Measurements from ENCODE around the gene DNAJC13. TPM values are rescaled to one million over a fixed set of nuclear protein-coding genes. Genes with fewer than 3 reads are reported as not detected.
A peak's percentile ranks its signal among the peaks of the same experiment; 100 is the strongest.

DNAJC13 gene
- total and polyA plus RNA-seq, 2 of the 8 experiments (the other 6 are each of a cell fraction or from before 2014, with no cell fraction given) = 7.9 to 28.8 TPM

- no peak overlapping the region for H3K4me2 ChIP-seq (ENCODE audit: insufficient read depth in 1 of 2, low read depth in 2 of 2, low read length in 2 of 2)
- H3K4me1 ChIP-seq (replicated peaks in 1 of 4; ENCODE audit: control insufficient read depth in 3 of 4, insufficient read depth in 4 of 4, low read length in 3 of 4) = no peaks in the 10 kb centered on the region
- no peak overlapping the region for H3K9ac ChIP-seq (replicated peaks in 1 of 4; ENCODE audit: extremely low read depth in 1 of 4, low read depth in 3 of 4, low read length in 3 of 4)
- H4K20me1 ChIP-seq (replicated peaks in 1 of 2; ENCODE audit: control insufficient read depth in 1 of 2, insufficient read depth in 2 of 2, low read length in 2 of 2) = no peaks in the 10 kb centered on the region
- H4K8ac ChIP-seq (ENCODE audit: extremely low read depth, insufficient read depth, low read length) = no peak overlapping the region
- H3K23ac ChIP-seq (ENCODE audit: insufficient read length) = no peak overlapping the region
- H3K18ac ChIP-seq (ENCODE audit: extremely low read depth, low read length) = no peak overlapping the region
- H3K79me2 ChIP-seq (ENCODE audit: control insufficient read depth in 1 of 2, insufficient read depth in 2 of 2, low read length in 2 of 2) = peaks cover 0 to 13% of the 10 kb centered on the region in 2 experiments; a peak in 2 of 4 replicates
- H3K27ac ChIP-seq (ENCODE audit: low read depth, low read length) = no peak overlapping the region
- no peak overlapping the region for H3K4ac ChIP-seq (replicated peaks; ENCODE audit: insufficient read length, low read depth, low read length)
- H2AFZ ChIP-seq (ENCODE audit: low read length) = no peak overlapping the region
- WGBS, 2 experiments (ENCODE audit: extremely low coverage in 1 of 2, insufficient coverage in 1 of 2, insufficient read length in 1 of 2, insufficient replicate concordance in 2 of 2, low coverage in 1 of 2, low lambda C conversion rate in 2 of 2, missing lambda C conversion rate in 1 of 2) = 96% methylated on average over 6 of the region's 6 CpGs; no CpG with 5 or more reads in 1 of the 2 experiments
- FAIRE-seq (peak; percentile 24), DNase-seq (ENCODE audit: low read depth in 1 of 2, low spot score in 2 of 2) (no peak)
- H3K4me3 ChIP-seq (ENCODE audit: extremely low read depth in 1 of 4, insufficient read depth in 2 of 4, low read depth in 3 of 4, low read length in 4 of 4) = no peak overlapping the region
- H3K23me2 ChIP-seq (ENCODE audit: low read depth, low read length) = no peaks in the 10 kb centered on the region
- no peak overlapping the region for H3K14ac ChIP-seq (ENCODE audit: insufficient read length)
- no peak overlapping the region for H4K5ac ChIP-seq (ENCODE audit: insufficient read length, low read depth, low read length)
- peaks cover 2 to 23% (median 6%) of the 10 kb centered on the region in 4 experiments; a peak in 3 of 8 replicates for H3K36me3 ChIP-seq (ENCODE audit: control insufficient read depth in 2 of 4, insufficient read depth in 4 of 4, low read length in 3 of 4)
- CTCF ChIA-PET (ENCODE audit: partially characterized antibody) = interaction anchor here (0.6 to 0.7 kb wide), 2 partner anchors 9 to 96 kb away, joined by 3 read pairs; no protein-coding TSS in a partner anchor
- no peaks in the 10 kb centered on the region for H3K9me3 ChIP-seq (ENCODE audit: insufficient read depth in 2 of 2, low read depth in 1 of 2, low read length in 1 of 2)
- no peak for TF ChIP-seq BRCA1 (IDR thresholded peaks at IDR 0.05; ENCODE audit: low read depth, low read length)
- no peak overlapping the region for H2BK12ac ChIP-seq (ENCODE audit: low read depth, low read length)
- H2BK120ac ChIP-seq (replicated peaks; ENCODE audit: low read depth, low read length) = no peak overlapping the region
- H3K27me3 ChIP-seq (replicated peaks in 1 of 4; ENCODE audit: control insufficient read depth in 3 of 4, extremely low read depth in 1 of 4, insufficient read depth in 3 of 4, low read length in 3 of 4) = no peaks in the 10 kb centered on the region
- no peak overlapping the region for H3K56ac ChIP-seq (replicated peaks; ENCODE audit: insufficient read length, low read depth, low read length)
- H4K91ac ChIP-seq (replicated peaks; ENCODE audit: insufficient read length, low read length) = no peak overlapping the region
- no peak overlapping the region for H2BK5ac ChIP-seq (ENCODE audit: low read depth, low read length)
- no peak overlapping the region for H2AK5ac ChIP-seq (ENCODE audit: low read depth, low read length)
- H2BK15ac ChIP-seq (ENCODE audit: low read length) = no peak overlapping the region
- POLR2A ChIA-PET (ENCODE audit: partially characterized antibody) = no interaction called here
- H3K79me1 ChIP-seq (ENCODE audit: low read depth, low read length) = no peaks in the 10 kb centered on the region
- H2BK20ac ChIP-seq (ENCODE audit: low read length) = no peak overlapping the region
Observed at GRCh38 chr3:132448216-132448961, 31.1 kb downstream of the DNAJC13 start.
